ENCODE results near the gene PGM1.

PGM1 gene

DNA sequence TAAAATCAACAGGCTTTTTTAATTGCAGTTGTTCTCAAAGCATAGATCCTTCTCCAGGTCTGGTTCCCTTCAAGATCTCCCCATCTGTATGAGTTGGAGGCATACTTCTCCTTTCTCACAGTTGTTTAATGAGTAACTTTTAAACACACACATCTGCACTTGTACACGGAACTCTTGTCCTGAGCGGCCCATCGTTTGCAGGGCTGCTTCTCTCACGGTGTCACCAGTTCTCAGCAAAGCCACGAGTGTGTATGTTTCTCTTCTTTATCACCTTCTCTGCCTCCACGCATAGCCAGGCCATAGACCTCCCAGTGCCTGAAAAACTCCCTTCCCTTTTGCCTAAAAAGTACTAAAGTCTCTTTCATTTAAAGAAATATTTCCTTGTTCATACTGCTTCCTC is 111.9 kb downstream of the PGM1 start:
- no peak for DNase-seq

DNA sequence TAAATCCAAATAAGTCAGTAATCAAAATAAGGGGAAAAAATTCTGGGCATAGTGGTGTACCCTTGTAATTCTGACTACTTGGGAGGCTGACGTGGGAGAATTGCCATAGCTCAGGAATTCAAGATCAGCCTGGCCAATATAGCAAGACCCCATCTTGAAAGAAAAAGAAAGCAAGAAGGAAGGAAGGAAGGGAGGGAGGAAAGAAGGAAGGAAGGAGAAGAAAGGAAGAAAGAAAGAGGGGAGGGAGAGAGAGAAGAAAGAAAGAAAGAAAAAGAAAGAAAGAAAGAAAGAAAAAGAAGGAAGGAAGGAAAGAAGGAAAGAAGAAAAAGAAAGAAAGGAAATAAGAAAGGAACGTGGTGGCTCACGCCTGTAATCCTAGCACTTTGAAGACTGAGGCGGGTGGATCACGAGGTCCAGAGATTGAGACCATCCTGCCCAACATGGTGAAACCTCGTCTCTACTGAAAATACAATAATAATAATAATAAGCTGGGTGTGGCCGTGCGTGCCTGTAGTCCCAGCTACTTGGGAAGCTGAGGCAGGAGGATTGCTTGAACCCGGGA is 116.1 kb downstream of the PGM1 start:
- no peak for DNase-seq
